WI38 (cell line): ENCODE measurements around the gene MERTK.

Experiments
- H3K4me3 ChIP-seq: 2 replicates; pipeline ENCODE4 v1.5.1; 2011; ENCODE audit warnings: low read depth, mild to moderate bottlenecking, control low read depth, low read length
- TF ChIP-seq, protein P1 (sequence below): IDR thresholded peaks from 2 replicates; pipeline ENCODE4 v1.5.1; 2012; ENCODE audit warnings: low read depth, mild to moderate bottlenecking, control low read depth, low read length

MERTK gene

DNA sequence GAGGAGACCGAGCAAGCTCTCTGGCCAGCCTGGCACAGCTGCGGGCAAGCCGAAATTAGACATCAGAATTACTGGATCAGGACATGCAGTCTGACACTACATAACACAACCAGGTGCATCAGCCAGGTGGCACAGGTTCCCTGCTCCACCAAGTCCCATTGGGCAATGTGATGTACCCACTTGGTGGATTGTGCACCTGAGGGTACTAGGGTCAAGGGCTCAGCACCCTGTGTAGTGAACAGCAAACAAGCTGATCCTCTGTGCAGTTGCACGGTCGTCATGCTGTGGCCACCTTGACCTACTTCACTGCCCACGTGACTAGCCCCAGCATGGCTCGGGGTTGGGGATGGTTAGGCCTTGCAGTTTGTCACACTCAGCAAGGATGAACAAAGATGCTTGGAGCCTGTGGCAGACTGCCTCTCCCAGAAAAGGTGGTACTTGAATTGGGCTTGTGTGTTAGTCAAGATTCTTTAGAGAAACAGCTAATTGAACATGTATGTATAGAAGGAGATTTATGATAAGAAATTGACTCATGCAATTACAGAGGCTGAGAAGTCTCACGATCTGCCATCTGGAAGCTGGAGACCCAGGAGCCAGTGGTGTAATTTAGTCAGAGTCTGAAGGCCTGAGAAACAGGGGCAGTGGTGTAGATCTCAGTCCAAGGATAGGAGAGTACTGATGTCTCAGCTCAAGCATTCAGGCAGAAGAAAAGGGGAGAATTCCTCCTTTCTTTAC is 85.2 kb downstream of the MERTK start:
- TF ChIP-seq, protein P1, sequence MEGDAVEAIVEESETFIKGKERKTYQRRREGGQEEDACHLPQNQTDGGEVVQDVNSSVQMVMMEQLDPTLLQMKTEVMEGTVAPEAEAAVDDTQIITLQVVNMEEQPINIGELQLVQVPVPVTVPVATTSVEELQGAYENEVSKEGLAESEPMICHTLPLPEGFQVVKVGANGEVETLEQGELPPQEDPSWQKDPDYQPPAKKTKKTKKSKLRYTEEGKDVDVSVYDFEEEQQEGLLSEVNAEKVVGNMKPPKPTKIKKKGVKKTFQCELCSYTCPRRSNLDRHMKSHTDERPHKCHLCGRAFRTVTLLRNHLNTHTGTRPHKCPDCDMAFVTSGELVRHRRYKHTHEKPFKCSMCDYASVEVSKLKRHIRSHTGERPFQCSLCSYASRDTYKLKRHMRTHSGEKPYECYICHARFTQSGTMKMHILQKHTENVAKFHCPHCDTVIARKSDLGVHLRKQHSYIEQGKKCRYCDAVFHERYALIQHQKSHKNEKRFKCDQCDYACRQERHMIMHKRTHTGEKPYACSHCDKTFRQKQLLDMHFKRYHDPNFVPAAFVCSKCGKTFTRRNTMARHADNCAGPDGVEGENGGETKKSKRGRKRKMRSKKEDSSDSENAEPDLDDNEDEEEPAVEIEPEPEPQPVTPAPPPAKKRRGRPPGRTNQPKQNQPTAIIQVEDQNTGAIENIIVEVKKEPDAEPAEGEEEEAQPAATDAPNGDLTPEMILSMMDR = no peak
- H3K4me3 ChIP-seq = no peak overlapping the region

DNA sequence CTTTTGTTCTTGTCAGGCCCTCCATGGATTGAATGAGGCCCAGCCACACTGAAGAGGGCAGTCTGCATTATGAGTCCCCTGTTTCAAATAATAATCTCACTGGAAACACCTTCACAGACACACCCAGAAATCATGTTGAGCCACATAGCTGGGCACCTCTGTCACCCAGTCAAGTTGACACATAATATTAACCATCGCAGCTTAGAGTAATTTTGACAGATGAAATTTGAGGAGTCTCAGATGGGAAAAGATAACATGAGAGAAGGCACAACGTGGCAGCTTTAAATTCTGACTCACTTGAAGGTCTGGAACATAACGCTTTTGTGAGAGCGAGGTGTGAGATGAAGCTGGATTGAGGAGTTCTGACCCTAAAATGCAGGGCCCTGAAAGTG is 85.8 kb downstream of the MERTK start:
- no peak overlapping the region for H3K4me3 ChIP-seq
- TF ChIP-seq, protein P1 = no peak

DNA sequence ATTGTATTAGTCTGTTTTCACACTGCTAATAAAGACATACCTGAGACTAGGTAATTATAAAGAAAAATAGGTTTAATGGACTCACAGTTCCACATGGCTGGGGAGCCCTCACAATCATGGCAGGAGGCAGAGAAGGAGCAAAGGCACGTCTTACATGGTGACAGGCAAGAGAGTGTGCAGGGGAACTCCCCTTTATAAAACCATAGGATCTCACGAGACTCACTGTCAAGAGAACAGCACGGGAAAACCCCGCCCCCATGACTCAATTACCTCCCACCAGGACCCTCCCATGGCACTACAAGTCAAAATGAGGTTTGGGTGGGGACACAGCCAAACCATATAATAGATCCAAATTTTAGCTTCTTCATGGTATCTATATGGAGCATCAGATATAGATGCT is 87.1 kb downstream of the MERTK start:
- H3K4me3 ChIP-seq = no peak overlapping the region
- TF ChIP-seq, protein P1 = no peak

DNA sequence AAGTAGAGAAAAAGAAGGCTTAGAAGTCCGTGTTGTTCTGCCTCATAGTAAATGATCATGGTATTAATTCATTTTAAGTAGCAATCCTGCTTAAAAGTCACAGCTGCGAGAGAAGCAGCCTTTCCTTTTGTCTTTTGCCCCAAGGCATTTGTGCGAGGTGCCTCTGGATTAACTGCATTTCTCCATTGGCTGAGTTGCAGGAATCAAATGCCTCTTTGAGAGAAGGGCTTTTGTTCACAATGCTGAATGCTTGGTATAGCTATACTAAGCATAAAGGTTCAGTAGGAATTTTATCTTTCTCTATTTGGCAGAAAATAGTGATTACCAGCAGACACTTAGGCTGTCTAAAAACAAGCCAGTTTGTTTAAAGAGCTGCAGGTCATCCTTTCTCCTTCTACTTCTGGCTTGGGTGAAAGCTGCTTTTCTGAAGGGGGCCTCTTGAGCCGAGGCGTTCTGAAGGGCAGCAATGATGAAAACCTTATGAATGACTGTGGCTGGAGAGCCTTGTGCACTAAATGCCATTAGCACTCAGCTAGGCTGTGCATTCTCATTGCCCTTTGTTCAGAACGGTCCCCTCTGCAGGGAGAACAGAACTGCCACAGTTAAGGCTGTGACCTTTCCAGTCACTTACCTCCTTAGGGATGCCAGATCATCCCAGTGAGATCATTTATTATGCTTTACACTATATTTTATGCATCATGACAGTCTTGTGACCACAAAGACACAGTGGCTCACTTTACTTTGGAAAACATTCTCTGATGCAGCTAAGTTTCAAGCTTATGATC is 87.9 kb downstream of the MERTK start:
- H3K4me3 ChIP-seq = no peak overlapping the region
- TF ChIP-seq, protein P1 = no peak

DNA sequence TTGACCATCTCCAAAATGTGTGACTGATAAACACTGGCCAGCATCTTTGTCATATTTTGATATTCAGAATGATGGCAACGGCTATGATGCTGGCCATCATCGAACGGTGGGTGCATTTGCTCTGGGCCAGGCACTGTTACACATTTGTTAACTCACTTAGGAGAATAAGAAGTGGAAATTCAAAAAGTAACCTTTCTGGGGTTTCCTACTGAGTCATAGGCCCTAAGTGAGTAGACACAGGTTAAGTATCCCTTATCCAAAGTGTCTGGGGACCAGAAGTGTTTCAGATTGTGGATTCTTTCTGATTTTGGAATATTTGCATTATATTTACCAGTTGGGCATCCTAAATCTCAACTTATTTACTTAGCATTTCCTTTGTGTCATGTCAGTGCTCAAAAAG is 92.0 kb downstream of the MERTK start:
- TF ChIP-seq, protein P1 = no peak
- H3K4me3 ChIP-seq = no peak overlapping the region

DNA sequence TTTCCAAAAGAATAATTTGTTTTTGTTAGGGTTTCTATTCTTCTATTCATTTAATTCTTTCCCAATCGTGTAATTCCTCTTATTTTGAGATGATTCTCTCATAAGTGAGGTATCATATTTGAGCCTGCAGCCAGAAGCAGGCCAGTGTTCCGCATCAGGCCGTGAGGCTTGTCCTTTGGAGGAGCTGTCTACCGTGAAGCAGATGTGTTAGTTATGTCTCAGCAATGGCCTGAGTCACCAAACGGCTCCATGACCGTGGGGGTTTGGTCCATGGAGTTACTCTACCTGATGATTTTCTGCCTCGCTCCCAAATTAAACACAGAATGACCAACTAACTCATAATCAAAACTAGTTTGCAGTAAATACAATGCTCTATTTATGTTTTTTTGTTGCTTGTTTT is 92.4 kb downstream of the MERTK start:
- H3K4me3 ChIP-seq = no peak overlapping the region
- TF ChIP-seq, protein P1 = no peak

DNA sequence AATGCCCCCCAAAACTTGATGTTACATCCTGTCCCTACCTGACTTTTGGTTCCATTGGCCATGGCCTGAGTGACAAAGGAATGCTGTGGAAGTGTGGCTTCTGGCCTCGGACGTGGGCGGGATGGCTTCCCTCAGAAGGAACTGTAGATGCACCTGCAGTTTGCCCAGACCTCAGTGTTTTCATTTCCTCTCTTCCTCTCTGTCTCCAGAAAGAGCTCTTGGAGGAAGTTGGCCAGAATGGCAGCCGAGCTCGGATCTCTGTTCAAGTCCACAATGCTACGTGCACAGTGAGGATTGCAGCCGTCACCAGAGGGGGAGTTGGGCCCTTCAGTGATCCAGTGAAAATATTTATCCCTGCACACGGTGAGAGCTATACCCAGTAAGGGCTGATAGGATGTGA is 95.6 kb downstream of the MERTK start:
- TF ChIP-seq, protein P1 = no peak
- no peak overlapping the region for H3K4me3 ChIP-seq
